Measurements from ENCODE around the gene CHST8. TPM values are rescaled to one million over a fixed set of nuclear protein-coding genes. Genes with fewer than 3 reads are reported as not detected.

CHST8 gene
- total RNA-seq, 1 donor from 2014 or later: not detected

DNA sequence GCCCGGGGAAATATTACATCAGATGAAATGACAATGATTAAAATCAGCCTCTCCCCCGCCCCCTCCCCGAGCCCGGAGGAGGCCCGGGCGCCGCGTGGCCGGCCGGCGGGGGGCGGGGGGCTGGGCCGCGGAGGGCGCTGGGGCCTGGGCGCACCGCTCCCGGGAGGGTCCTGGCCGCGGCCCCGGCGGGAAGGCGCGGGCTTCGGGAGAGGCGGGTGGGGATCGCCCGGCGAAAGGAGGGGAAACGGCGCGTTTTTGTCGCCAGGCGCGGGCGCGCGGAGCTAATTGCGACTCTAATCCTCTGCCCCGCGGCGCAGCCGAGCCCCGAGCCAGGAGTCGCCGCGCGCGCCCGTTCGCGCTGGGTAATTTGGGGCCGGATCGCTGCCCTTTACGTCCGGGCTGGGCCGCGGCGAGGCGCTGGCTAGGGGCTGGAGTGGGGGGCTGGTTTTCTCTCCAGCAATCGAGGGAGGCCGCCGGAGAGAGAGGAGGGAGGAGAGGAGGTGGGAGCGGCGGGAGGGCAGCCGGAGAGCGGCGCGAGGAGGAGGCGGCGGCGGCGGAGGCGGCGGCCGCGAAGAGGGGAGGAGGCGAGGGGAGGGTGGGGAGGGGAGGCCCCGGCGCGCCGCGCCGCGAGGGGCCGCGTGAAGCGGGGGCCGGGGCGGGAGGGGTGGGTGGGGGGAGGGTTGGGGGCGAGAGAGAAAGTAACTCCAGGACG is 174.6 kb downstream of the CHST8 start, which contains the start of gene KCTD15:
KCTD15 (plus strand) TSS at position 707 of the 712 bp plus-strand sequence. CDS start 3,585 bp downstream, outside the sequence.
- peak within 1 kb of the TSS; percentile 57 for H3K4me3 ChIP-seq (ENCODE audit: low read depth, low read length)
- no peak for DNase-seq (ENCODE audit: low read depth)
- TF ChIP-seq, protein P1, sequence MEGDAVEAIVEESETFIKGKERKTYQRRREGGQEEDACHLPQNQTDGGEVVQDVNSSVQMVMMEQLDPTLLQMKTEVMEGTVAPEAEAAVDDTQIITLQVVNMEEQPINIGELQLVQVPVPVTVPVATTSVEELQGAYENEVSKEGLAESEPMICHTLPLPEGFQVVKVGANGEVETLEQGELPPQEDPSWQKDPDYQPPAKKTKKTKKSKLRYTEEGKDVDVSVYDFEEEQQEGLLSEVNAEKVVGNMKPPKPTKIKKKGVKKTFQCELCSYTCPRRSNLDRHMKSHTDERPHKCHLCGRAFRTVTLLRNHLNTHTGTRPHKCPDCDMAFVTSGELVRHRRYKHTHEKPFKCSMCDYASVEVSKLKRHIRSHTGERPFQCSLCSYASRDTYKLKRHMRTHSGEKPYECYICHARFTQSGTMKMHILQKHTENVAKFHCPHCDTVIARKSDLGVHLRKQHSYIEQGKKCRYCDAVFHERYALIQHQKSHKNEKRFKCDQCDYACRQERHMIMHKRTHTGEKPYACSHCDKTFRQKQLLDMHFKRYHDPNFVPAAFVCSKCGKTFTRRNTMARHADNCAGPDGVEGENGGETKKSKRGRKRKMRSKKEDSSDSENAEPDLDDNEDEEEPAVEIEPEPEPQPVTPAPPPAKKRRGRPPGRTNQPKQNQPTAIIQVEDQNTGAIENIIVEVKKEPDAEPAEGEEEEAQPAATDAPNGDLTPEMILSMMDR (conservative IDR thresholded peaks at IDR 0.05; ENCODE audit: low read depth, low read length): no peak

DNA sequence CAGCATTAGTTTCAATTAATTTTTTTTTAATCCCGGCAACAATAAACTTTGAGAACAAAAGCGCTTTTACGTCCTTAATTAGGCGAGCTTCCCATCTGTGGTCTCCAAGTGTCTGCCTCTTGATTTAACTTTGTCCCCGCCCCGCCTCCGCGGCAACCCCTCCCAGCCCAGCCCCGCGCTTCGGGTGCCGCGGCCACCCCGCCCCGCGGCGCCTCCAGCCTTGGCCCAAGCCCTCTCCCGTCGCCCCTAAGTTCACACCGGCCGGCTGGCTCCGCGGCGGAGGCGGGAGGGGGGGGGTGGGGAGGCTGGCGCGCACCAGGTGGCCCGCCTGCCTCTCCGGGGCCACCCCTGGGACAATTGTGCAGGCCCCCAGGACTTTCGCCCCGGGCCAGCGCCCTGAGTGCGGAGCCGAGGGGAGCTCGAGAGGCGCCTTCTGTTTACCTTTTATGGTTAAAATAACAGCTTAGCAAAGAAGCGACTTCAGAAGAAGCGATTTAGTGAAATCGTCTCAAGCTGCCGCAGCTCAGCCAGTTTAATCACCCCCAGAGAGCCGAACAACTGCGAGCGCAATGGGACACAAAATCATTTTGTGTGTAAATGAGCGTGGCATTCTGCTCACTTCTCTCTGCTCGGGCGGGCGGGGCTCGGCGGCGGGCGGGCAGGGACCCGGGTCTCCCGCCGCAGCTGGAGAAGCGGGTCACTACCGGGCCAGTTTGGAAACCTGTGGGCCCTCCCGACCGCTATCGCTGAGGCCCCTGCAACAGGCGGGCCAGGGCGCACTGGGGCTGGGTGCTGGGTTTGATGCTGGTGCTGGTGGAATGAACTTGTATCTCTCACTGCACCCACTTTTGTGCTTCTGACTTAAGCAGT is 176.3 kb downstream of the CHST8 start:
- no peak for DNase-seq (ENCODE audit: low read depth)
- H3K4me3 ChIP-seq (ENCODE audit: low read depth, low read length): peak overlapping the region; percentile 48
- TF ChIP-seq, protein P1 (conservative IDR thresholded peaks at IDR 0.05; ENCODE audit: low read depth, low read length): no peak

DNA sequence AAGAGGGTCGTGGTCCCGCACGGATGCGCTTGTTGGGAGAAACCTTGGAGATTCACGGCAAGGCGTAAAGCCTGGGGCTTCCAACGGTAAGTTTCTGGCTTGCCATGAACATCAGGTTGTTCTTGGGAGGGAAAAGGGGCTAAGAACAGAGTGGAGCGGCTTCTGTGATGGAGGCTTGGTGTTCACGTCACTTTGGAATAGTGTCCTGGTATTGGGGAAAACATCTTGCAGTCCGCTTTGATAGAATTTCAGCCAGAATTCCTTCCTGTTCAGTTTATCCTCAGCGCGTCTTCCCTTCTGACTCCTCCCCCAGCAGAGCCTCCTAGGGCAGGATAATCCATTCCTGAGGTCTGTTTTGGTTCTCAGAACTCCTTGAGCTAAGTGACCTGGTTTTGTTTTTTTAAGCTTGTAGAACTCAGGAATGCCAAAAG is 176.9 kb downstream of the CHST8 start:
- TF ChIP-seq, protein P1 (conservative IDR thresholded peaks at IDR 0.05; ENCODE audit: low read depth, low read length): no peak
- H3K4me3 ChIP-seq (ENCODE audit: low read depth, low read length): no peak overlapping the region
- no peak for DNase-seq (ENCODE audit: low read depth)

DNA sequence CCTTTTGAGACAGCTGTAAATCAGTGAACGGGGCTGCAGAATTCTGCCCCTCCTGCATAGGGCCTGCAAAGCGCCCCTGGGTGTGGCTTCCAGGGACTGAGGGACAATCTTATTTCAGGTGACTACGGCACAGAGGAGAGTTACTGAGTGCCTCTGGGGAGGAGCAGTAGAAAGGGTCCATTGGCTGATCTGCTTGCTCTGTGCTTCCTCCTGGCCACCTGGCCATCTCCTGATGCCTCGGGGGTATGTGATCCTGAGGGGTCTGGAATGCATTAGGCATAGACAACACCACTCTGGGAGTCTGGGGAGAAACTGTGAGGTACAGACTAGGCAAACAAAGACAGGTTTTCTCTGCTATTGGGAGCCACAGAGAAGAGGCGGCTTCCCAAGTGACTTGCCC is 177.7 kb downstream of the CHST8 start:
- no peak overlapping the region for H3K4me3 ChIP-seq (ENCODE audit: low read depth, low read length)
- TF ChIP-seq, protein P1 (conservative IDR thresholded peaks at IDR 0.05; ENCODE audit: low read depth, low read length): no peak
- no peak for DNase-seq (ENCODE audit: low read depth)

DNA sequence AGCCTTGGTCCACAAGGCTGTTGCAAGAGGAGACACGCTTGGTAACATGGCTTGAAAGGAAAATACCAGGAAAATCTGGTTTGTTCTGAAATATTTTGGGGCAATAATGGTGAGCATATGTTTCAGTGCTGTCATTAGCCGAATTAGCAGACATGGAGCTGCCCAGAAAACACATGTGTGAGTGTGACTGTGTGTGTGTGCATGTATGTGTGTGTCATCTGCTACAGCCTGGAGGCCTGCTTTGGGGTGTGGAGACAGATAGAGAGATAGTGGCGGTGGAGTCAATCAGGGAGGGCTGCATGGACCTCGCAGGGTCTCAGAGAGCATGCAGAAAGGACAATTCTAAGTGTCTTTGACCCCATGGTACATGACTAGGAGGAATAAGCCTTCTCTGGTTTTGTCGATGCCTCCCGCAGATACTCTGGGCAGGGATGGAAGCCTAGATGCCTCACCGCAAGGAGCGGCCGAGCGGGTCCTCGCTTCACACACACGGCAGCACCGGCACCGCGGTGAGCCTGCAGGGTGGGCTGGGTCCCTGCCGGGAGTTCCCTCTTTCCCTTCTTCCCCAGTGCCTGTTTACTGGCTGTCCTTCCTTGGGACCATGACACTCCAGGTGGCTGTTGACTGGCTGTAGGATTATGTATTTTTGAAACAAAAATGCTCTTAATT is 178.4 kb downstream of the CHST8 start:
- TF ChIP-seq, protein P1 (conservative IDR thresholded peaks at IDR 0.05; ENCODE audit: low read depth, low read length): no peak
- no peak overlapping the region for H3K4me3 ChIP-seq (ENCODE audit: low read depth, low read length)
- no peak for DNase-seq (ENCODE audit: low read depth)

DNA sequence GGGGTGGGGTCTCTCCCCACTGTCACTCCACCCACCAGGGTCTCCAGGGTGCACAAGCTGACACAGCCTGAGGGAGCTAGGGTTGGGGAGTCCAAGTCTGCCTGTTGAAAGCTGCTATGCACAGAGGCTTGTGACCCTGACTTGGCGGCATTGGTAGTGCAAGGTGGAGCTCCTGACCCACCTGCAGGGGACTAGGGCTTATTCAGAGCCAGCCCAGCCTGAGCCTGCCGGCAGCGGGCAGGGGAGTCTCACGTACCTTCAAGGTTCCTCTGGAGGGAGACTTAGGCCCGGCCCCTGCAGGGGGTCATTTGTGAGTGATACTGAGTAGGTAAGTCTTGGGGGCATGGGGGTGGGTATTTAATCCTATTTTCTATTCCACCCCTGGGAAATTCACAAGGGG is 179.7 kb downstream of the CHST8 start:
- TF ChIP-seq, protein P1 (conservative IDR thresholded peaks at IDR 0.05; ENCODE audit: low read depth, low read length): no peak
- no peak for DNase-seq (ENCODE audit: low read depth)
- no peak overlapping the region for H3K4me3 ChIP-seq (ENCODE audit: low read depth, low read length)

Measured in epithelial cell of proximal tubule (primary cell).